Stimulated activated CD4-positive, alpha-beta T cell treated with anti-CD3 and anti-CD28 coated beads, Interleukin-15, amount 100 ng/mL, for 48 hours (primary cell): Measurements from ENCODE around the gene TBC1D14.

Experiments
- DNase-seq, 2 donors: peaks; one replicate each; pipeline ENCODE4 v3.0.0-alpha.2; 2020; ENCODE audit warnings: low read depth in 2 of 2

TBC1D14 gene

DNA sequence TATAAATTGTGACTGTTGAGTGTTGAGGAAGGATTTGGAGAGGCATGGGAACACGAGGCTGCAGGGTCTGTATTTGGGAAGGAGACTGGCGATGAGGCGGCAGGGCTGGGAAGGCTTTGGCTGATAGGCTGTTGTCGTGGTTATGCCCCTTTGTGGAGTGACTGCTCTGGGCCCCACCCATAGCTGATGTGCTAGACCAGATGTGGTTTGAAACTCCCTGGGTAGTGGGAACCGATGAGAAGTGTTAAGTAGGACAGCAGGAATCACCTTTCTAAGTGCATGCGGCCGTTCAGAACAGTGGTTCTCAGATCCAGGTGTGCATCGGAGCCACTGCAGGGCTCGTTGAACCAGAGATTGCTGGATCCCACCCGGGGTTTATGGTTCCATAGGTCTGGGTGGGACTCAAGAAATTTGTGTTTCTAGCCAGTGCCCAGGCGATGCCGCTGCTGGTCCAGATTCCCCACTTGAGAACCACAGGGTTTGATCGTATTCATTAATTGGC lies 42.3 kb downstream of the TBC1D14 start:
- DNase-seq: no peak

GRCh38 chr4:6953751-6954380 lies 44.2 kb downstream of the TBC1D14 start:
- DNase-seq: no peak

- no peak for DNase-seq
Measured at GRCh38 chr4:6955261-6955911, 45.8 kb downstream of the TBC1D14 start.

DNA sequence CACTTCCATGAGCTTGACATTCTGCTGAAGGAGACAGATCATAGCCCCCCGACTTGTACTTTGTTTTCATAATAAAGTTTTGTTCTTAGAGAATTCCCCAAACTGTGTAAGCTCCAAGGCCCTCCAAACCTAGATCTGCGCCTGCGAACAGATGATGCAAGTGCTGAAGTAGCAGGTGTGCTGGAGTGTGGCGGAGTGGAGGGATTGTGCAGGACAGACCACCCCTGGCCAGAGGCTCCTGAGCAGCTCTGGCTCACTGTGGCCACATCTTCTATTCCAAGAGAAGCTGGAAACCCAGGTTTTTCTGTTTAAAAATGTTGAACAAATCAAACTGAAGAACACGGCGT lies 46.4 kb downstream of the TBC1D14 start:
- DNase-seq: no peak

DNA sequence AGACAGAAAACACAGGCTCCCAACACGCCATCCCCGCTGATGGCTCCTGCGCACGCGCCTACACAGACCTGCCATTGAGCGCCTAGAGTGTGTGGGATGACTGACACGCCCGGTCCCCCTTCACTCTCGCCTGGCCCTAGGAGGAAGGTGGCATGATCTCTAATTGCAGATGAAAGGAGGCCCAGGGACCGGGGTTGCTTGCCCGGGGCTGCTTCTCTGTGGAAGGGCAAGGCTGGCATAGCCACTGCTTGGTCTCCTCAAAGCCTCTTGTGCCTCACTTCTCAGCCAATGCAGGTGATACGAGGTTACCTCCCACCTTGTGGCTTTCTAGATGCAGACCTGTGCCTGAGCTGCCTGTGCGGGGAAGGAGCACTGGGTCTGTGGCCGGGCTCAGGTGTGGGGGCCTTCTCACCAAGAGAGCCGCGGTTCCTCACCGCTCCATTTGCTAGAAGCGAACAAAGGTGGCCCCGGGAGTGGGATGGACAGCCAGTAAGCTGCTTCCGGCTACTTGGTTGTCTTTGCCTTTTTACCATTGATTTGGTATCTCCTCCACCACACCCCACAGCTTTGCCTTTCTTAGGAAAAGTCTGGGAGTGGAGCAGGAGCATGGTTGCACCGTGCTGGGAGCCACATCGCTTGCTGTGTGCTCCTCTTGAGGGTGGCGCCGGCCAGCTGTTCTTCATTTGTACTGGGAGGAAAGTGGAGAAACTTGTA lies 47.0 kb downstream of the TBC1D14 start:
- no peak for DNase-seq

- DNase-seq: no peak
Measured at GRCh38 chr4:6957148-6957520, 47.5 kb downstream of the TBC1D14 start.

GRCh38 chr4:6957994-6958393 lies 48.4 kb downstream of the TBC1D14 start:
- no peak for DNase-seq

- DNase-seq: no peak
Measured at GRCh38 chr4:6959261-6959660, 49.6 kb downstream of the TBC1D14 start.

DNA sequence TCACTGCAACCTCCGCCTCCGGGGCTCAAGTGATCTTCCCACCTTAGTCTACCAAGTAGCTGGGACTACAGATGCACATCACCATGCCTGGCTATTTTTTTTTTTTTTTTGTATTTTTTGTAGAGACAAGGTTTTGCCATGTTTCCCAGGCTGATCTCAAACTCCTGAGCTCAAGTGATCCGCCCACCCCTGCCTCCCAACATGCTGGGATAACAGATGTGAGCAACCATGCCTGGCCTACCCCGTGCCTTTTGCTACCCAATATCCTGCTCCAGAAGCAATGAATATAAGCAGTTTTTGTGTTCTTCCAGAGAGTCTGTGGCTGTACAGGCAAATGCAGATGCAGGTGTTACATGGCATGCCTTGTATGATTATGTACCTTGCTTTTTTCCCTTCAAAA lies 50.5 kb downstream of the TBC1D14 start:
- DNase-seq: no peak

GRCh38 chr4:6960628-6961412 lies 51.2 kb downstream of the TBC1D14 start:
- no peak for DNase-seq

DNA sequence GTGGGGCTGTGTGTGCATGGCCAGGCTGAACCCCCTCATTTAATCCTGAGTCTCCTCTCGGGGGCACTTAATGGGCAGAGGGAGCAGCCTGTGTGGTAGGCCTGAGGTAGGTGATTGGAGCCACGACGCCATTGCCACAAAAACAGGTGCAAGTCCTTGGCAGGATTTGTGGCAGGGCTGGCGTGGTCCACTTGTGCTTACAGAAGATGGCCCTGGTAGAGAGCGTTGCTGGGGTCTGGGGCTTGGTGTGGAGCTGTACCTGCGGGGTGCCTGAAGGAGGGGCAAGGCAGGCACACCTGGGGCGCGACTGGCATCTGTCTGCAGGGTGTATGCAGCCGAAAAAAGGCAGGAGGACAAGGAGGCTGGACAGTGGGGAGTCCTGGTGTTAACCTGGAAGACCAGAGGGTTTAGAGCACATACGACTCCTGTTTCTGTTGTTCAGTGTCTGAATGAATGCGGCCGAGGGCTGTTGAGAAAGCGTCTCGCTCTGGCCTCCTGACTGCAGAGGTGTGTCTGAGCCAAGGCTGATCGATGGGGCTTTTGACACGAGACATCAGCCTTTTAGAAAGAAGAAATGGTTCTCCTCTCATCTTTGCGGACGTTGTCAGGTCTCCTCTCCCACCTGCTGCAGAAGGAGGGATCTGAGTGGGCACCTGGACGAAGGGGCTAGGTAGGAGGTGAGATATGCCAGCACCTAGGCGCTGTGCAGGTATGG lies 52.0 kb downstream of the TBC1D14 start:
- no peak for DNase-seq

DNA sequence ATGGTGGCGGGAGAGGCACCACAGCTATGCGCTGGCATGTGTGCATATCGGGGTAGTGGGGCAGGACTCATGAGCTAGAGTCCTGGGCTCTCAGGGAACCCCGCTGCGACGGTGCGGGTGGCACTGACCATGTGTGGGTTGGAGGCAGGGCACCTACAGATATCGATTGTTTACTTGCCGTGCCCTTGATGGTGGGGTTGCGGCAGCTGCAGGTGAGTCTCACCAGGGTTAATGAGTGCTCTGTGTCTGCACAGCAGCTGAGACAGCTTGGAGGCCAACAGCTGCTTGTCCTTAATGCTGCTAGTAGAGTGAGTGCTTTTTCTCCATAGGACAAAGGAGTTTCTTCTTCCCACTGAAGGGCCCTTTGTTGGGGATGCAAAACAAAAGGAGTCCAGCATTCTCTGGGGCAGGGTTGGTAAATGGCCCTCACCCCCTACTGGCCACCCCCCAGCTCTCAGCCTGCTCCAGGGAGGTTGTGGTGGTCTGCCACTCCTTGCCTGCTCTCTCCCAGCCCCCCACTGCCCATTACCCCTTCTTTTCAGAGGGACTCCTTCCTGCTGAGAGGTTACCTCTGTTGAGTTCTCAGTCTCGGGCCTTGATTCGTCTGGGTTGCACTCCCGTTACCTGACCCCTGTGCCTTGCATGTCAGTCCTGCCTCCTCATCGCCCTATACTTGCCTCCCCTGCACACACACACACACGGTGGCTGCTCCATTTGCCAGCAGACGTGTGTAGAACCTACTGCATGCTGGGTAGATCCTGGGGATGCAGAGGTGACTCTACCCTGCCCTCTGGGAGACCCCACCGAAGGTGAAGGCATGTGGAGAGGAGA lies 52.8 kb downstream of the TBC1D14 start:
- DNase-seq: no peak

- DNase-seq: no peak
Measured at GRCh38 chr4:6963139-6963611, 53.5 kb downstream of the TBC1D14 start.

GRCh38 chr4:6964858-6965257 lies 55.2 kb downstream of the TBC1D14 start:
- no peak for DNase-seq

DNA sequence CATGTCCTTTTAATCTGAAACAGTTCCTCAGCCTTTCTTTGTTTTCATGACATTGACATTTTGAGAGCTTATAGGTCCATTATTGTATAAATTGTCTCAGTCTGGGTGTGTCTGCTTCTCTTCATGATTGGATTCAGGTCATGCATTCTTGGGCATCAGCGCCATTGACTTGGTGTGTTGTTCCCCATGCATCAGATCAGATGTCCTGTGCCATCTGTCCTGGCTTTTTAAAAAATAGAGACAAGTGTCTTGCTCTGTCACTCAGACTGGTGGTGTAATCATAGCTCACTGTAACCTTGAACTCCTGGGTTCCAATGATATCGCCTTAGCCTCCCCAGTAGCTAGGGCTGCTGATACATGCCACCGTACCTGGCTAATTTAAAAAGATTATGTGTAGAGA lies 55.7 kb downstream of the TBC1D14 start:
- no peak for DNase-seq

DNA sequence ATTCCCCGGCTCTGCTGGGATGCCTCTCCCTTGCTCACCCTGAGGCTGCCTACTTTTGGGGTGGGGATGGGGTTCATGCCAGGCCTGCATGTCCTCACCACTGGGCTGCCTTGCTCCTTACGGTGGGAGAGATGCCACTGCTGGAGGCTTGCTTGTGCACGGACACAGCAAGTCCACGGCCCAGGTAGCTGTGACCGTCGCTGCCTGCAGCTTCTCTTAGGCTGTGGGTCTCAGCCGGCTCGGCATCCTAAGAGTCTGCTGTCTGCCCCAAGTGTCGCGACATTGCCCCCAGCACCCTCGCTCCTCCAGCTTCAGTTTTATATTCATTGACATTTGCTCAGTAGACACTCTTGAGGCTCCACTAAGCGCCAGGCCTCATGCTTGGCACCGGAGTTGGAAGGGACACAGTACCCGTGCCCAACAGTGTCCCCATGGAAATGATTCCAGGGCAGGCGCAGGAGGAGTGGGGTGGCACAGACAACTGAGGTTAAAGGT lies 58.3 kb downstream of the TBC1D14 start:
- no peak for DNase-seq

DNA sequence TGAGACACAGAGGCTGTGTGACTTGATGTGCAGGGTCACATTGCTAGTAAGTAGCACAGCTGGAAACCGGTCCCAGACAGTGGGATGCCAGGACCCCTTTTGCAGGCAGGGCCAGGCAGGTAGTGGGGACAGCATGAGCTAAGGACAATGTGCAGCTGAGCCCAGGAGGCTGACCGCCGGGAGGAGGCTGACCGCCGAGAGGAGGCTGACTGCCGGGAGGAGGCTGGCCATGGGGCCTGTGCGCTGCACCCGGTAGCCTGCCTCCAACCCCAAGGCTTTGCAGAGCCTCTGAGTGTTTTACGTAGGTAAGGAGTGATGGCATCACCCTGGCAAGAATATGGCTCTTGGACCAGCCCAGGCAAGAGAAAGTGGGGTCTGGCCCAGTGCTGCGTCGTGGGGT lies 58.9 kb downstream of the TBC1D14 start:
- DNase-seq: no peak

DNA sequence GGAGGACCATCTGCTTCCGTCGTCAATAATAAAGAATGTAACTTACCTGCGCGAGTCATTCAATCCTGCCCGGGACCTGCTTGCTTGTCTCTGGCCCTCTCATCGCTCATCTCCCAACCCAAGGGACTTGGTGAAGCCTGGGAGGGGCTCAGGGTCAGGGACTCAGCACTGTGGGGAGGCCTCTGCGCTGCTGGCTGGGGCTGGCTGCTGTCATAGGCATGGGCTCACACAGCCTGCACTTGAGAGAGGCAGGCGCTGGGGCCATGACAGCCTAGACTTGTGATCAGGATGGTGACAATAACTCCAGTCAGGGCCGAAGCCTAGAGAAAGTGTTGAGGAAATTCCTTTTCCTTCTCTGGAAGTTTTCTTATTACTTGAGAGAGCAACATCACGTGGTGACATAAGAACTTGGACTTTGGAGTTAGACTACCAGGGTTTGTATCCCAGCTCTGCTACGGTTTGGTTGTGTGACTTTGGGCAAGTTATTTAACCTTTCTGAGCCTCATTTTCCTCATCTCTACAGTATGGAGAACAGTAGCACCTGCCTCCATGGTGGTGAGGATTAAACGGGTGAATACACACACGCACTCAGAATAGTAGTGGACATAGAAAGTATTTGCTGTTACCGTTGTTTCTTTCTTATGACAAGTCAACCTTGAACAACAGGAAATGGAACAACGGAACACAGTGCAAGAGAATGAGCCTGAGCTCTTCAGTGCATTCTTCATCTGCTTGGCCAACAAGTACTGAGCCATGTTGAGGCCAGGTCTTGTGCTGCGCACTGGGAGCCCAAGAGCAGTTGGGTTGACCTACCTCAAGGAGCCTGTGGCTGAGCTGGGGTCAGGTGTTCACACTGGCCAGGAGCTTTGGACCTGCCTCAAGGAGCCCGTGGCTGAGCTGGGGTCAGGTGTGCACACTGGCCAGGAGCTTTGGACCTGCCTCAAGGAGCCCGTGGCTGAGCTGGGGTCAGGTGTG lies 60.5 kb downstream of the TBC1D14 start:
- DNase-seq: no peak
